Gastroesophageal sphincter (tissue), 4 donors: ENCODE data around the gene MEAF6. TPM values are rescaled to one million over a fixed set of nuclear protein-coding genes. Genes with fewer than 3 reads are reported as not detected.

Source experiments
- ATAC-seq: fragments of 150-250 bp; one replicate; pipeline ENCODE4 v1.9.1; 2016; ENCODE audit warnings: mild to moderate bottlenecking, moderate library complexity
- H3K27ac ChIP-seq, 4 donors: fragments of 200-600 bp; sonication (generic) in 3 of 4; 1 replicate in 3 of 4; 2 replicates in 1 of 4; pipeline ENCODE4 v1.5.1; 2016 to 2019
- H3K27me3 ChIP-seq: fragments of 200-600 bp; sonication (generic); one replicate; pipeline ENCODE4 v1.5.1; 2019
- H3K36me3 ChIP-seq, 2 donors: fragments of 200-600 bp; sonication (generic); one replicate each; pipeline ENCODE4 v1.5.1; 2019; ENCODE audit warnings: control low read depth in 1 of 2
- H3K4me1 ChIP-seq, 3 donors: fragments of 200-600 bp; sonication (generic); 1 replicate in 2 of 3; 2 replicates in 1 of 3; pipeline ENCODE4 v1.5.1; 2016 to 2019; ENCODE audit warnings: control low read depth in 2 of 3
- H3K4me3 ChIP-seq, 2 donors: fragments of 200-600 bp; sonication (generic); one replicate each; pipeline ENCODE4 v1.5.1; 2019; ENCODE audit warnings: mild to moderate bottlenecking in 1 of 2, moderate library complexity in 1 of 2
- H3K9me3 ChIP-seq, 3 donors: fragments of 200-600 bp; sonication (generic); one replicate each; pipeline ENCODE4 v1.5.1; 2017 to 2019; ENCODE audit warnings: control low read depth in 2 of 3
- EP300 ChIP-seq: sonication (generic); formaldehyde crosslinking; IDR thresholded peaks from one replicate; pipeline ENCODE4 v1.6.1; 2017; ENCODE audit warnings: antibody characterized with exemption, mild to moderate bottlenecking
- POLR2A ChIP-seq, 2 donors: fragments of 450-650 bp; IDR thresholded peaks; one replicate each; pipeline ENCODE4 v1.6.1; 2017; ENCODE audit warnings: antibody characterized with exemption in 2 of 2, mild to moderate bottlenecking in 2 of 2, moderate library complexity in 1 of 2
- POLR2AphosphoS5 ChIP-seq: sonication (generic); formaldehyde crosslinking; IDR thresholded peaks from one replicate; pipeline ENCODE4 v1.6.1; 2017; ENCODE audit warnings: antibody characterized with exemption
- WGBS, 2 donors: methylation state at CpG; one replicate each; pipeline ENCODE4 v1.1.5; 2018; ENCODE audit warnings: low coverage in 1 of 2; 5-methylcytosine and 5-hydroxymethylcytosine counted together
- total RNA-seq, 4 donors: library from RNA; depleted of rRNA; stranded (reverse); fragments of >200 nt; gene quantifications; one replicate each; pipeline ENCODE4 v1.1.0, GENCODE V29; 2016
- TF ChIP-seq, protein P1 (sequence below), 4 experiments: fragments of 200-600 bp in 2 of 4; fragments of 450-650 bp in 2 of 4; sonication (generic) in 1 of 4; IDR thresholded peaks; one replicate each; pipeline ENCODE4 v1.5.1; 2017 to 2019; ENCODE audit warnings: antibody characterized with exemption in 4 of 4, mild to moderate bottlenecking in 2 of 4, moderate library complexity in 2 of 4

Gene MEAF6
- total RNA-seq, 4 donors from 2014 or later = 89.7 to 129 (median 100) TPM

DNA sequence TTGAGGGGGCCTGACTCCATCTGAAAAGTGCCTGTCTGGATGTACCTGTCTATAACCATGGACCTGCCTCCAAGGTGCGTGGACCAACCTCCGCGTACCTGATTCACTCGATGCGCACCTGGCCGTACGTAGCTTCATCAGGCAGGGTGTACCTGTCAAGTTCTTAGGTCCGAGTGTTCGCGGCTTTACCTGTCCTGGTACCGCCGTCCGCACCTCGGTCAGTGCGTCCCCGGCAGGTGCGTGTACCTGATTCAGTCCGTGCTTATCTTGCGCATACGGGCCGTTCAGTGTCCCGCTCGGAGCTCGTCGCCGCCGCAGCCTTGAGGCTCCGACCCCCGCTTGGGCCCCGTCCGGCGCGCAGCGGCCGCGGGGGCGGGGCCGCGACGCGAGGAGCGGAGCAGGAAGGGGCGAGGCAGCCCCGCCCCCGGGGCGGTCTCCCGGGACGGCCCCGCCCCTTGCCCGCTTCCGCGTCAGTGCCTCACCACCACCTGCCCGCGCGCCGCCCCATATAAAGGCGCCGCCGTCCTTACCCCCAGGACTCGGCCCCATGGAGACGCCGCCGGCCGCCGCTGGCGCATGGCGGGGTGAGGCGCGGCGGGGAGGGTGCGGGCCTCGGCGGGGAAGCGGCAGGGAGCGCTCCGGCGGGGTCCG lies 40.4 kb downstream of the MEAF6 start, which contains the start of gene ZC3H12A:
Gene ZC3H12A (plus strand): TSS at position 535 of the 651 bp plus-strand sequence. CDS start 917 bp downstream, outside the sequence.
- Histone ChIP-seq H3K27me3 (no peaks in the 10 kb centered on the region), H3K27ac (peak within 1 kb of the TSS; percentile 88 to 96 (median 94)), H3K4me3 (peak within 1 kb of the TSS; percentile 65 to 80), H3K9me3 (no peaks in the 10 kb centered on the region), H3K4me1 (peaks cover 0 to 80% (median 63%) of the 10 kb centered on the region in 3 donors), H3K36me3 (peaks cover 0 to 18% of the 10 kb centered on the region in 2 donors)
- TF ChIP-seq POLR2AphosphoS5 (peak; percentile 99), EP300 (no peak), POLR2A (IDR thresholded peaks at IDR 0.05) (peak; percentile 98)
- TF ChIP-seq, protein P1, sequence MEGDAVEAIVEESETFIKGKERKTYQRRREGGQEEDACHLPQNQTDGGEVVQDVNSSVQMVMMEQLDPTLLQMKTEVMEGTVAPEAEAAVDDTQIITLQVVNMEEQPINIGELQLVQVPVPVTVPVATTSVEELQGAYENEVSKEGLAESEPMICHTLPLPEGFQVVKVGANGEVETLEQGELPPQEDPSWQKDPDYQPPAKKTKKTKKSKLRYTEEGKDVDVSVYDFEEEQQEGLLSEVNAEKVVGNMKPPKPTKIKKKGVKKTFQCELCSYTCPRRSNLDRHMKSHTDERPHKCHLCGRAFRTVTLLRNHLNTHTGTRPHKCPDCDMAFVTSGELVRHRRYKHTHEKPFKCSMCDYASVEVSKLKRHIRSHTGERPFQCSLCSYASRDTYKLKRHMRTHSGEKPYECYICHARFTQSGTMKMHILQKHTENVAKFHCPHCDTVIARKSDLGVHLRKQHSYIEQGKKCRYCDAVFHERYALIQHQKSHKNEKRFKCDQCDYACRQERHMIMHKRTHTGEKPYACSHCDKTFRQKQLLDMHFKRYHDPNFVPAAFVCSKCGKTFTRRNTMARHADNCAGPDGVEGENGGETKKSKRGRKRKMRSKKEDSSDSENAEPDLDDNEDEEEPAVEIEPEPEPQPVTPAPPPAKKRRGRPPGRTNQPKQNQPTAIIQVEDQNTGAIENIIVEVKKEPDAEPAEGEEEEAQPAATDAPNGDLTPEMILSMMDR (IDR thresholded peaks at IDR 0.05) = peak in 2 of 4 experiments; percentile 24
- peak; percentile 87 for ATAC-seq
- no CpG with 5 or more reads among the region's 78 CpGs for WGBS, 2 donors

DNA sequence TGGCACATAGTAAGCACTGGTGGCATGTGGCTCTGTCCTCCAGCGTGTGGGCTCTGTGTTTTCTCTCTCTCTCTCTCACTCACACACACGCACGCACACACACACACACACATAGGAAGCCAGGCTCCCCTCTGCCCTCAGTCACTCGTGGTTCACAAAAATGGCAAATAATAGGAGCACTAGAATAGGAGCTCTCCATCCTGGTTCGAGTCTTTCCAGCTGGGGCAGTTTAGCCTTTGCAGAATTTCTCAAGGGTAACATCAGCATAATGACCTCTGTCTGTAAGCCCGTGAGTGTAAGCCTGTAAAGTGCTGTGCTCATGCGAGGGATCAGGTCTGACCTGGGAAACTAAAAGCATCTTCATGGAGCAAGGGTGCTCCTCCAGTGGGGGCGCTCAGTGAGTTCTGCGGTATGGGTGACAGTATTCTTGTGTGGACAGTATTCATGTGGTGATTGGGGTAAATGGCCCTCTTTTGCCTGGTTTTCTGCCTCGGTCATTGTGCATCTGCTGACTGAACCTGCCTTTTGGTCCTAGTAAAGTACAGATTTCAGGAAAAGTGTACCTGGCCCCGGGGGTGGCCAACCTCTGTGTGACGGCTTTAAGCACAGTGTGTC lies 41.0 kb downstream of the MEAF6 start:
- peak overlapping the region; percentile 65 to 80 for H3K4me3 ChIP-seq
- no peak for ATAC-seq
- H3K36me3 ChIP-seq = peaks cover 0 to 16% of the 10 kb centered on the region in 2 donors
- H3K27ac ChIP-seq = peak overlapping the region; percentile 54 to 96 (median 94)
- H3K27me3 ChIP-seq = no peaks in the 10 kb centered on the region
- TF ChIP-seq POLR2A (IDR thresholded peaks at IDR 0.05) = no peak
- TF ChIP-seq, protein P1 (IDR thresholded peaks at IDR 0.05) = no peak
- no peak for TF ChIP-seq POLR2AphosphoS5
- TF ChIP-seq EP300 = no peak
- WGBS, 2 donors = 17 to 19% methylated on average over 7 to 8 of the region's 12 CpGs
- H3K4me1 ChIP-seq = peaks cover 0 to 73% (median 57%) of the 10 kb centered on the region in 3 donors
- no peaks in the 10 kb centered on the region for H3K9me3 ChIP-seq

DNA sequence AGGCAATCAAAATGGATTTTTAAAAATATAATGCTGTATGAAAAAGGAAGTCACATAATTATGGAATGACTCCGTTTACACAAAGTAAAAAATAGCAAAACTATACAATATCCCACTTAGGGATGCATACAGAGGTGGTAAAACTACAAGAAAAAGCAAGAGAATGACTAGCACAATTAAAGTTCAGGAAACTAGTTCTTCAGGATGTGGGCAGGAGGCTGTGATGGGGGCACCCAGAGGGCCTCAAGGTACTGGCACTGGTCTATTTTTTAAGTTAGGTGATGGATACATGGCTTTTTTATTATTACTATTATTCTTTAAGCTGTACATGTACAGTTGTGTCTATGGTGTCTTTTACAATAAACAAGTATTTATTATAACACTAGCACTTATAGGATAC lies 41.6 kb downstream of the MEAF6 start:
- no peaks in the 10 kb centered on the region for H3K27me3 ChIP-seq
- 42 to 50% methylated on average over 1 of the region's 1 CpG for WGBS, 2 donors
- H3K27ac ChIP-seq = peak overlapping the region; percentile 54 to 96 (median 94)
- H3K4me3 ChIP-seq = peak overlapping the region in 1 of 2 donors; percentile 80
- no peak for ATAC-seq
- peaks cover 0 to 11% of the 10 kb centered on the region in 2 donors for H3K36me3 ChIP-seq
- H3K4me1 ChIP-seq = peaks cover 0 to 68% (median 51%) of the 10 kb centered on the region in 3 donors
- no peak for TF ChIP-seq POLR2A (IDR thresholded peaks at IDR 0.05)
- H3K9me3 ChIP-seq = no peaks in the 10 kb centered on the region

DNA sequence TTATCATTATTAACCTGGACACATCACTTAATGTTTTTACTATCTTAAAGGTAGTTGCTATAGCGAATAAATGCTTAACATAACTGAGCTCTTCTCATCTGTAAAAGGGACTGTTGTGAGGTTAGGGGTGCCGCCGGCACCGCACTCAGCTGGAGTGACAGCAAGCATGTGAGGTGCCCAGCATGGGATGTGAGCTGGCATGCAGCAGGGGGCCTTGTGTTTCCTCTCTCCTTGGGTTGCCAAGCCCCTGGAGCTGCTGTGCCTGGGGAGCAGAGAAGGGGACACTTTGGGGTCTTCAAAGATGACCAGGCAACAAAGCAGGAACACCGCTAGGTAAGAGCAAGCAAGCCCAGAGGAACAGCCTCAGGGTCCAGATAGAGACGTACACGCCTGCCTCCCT lies 42.3 kb downstream of the MEAF6 start:
- H3K9me3 ChIP-seq = no peaks in the 10 kb centered on the region
- peak overlapping the region; percentile 67 to 96 (median 94) for H3K27ac ChIP-seq
- H3K4me1 ChIP-seq = peaks cover 0 to 61% (median 44%) of the 10 kb centered on the region in 3 donors
- no peak for ATAC-seq
- WGBS, 2 donors = 70 to 77% methylated on average over 3 to 6 of the region's 7 CpGs
- no peaks in the 10 kb centered on the region for H3K27me3 ChIP-seq
- TF ChIP-seq POLR2AphosphoS5 (no peak), POLR2A (IDR thresholded peaks at IDR 0.05) (no peak), EP300 (no peak)
- TF ChIP-seq, protein P1 (IDR thresholded peaks at IDR 0.05) = no peak
- peaks cover 0 to 8% of the 10 kb centered on the region in 2 donors for H3K36me3 ChIP-seq
- no peak overlapping the region for H3K4me3 ChIP-seq

DNA sequence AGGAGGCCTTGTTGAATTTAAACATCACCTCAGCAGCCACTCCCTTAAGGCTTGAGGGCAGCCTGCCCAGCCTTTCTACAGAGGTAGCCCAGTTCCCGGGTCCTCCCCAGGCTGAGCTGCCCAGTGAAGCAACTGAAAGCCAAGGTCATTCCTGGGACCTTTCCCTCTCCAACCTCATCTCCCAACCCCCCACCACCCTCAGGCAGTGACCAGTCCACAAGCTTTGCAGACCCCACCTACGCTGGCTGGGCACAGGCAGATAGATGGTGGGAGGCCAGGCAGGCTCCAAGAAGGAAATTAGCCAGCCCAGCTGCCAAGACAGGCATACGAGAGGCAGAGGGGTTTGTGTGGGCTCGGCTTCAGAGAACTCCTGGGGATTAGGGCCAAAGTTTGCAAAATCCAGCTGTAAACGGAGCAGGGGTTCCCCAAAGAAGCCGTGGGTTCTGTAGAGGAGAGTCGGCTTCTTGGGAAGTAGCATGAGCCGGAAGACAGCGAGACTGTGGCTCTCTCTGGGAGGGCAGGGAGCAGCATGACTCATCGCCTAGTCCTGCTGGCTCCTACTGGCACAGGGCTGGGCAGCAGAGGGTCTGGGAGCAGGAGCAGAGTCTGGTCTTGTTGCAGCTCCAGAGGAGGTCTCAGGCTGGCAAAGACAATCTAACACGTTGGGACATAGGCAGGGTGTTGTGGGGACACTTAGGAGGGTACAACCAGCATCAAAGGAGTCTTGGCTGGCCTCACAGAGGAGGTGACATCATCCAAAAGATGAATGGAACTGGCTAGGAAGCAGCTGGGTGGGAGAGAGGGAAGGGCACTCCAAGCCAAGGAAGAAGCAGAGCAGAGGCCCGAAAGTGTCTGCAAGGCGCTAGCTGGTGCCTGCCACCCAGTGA lies 43.0 kb downstream of the MEAF6 start:
- TF ChIP-seq POLR2AphosphoS5 = peak; percentile 43
- TF ChIP-seq POLR2A (IDR thresholded peaks at IDR 0.05) = no peak
- no peaks in the 10 kb centered on the region for H3K9me3 ChIP-seq
- 0 to 24% methylated on average over 2 of the region's 13 CpGs for WGBS, 2 donors
- peaks cover 0 to 54% (median 37%) of the 10 kb centered on the region in 3 donors for H3K4me1 ChIP-seq
- peak; percentile 76 for ATAC-seq
- peak overlapping the region in 1 of 2 donors; percentile 29 for H3K4me3 ChIP-seq
- H3K27me3 ChIP-seq = no peaks in the 10 kb centered on the region
- peaks cover 0 to 8% of the 10 kb centered on the region in 2 donors for H3K36me3 ChIP-seq
- H3K27ac ChIP-seq = peak overlapping the region; percentile 67 to 96 (median 94)
